SH-SY5Y (cell line): ENCODE measurements around the gene NR4A3.

Experiments used
- GATA2 ChIP-seq: IDR thresholded peaks from 2 replicates; pipeline ENCODE4 v1.6.1; 2011; ENCODE audit warnings: mild to moderate bottlenecking, low read depth, low read length
- GATA3 ChIP-seq: IDR thresholded peaks from 2 replicates; pipeline ENCODE4 v1.6.1; 2011; ENCODE audit warnings: low read depth, mild to moderate bottlenecking, low read length, moderate library complexity

Gene NR4A3

GRCh38 chr9:99807956-99808355, 13.7 kb upstream of the NR4A3 start:
- TF ChIP-seq GATA3 (no peak), GATA2 (no peak)

GRCh38 chr9:99808454-99808853, 13.2 kb upstream of the NR4A3 start:
- TF ChIP-seq GATA2 = no peak

- no peak for TF ChIP-seq GATA2
- no peak for TF ChIP-seq GATA3
Observed at GRCh38 chr9:99809586-99810319, 11.9 kb upstream of the NR4A3 start.

GRCh38 chr9:99811172-99811571, 10.5 kb upstream of the NR4A3 start:
- TF ChIP-seq GATA2 (no peak), GATA3 (no peak)

GRCh38 chr9:99811598-99812383, 9.9 kb upstream of the NR4A3 start:
- no peak for TF ChIP-seq GATA2
- no peak for TF ChIP-seq GATA3

GRCh38 chr9:99813739-99814138, 7.9 kb upstream of the NR4A3 start:
- no peak for TF ChIP-seq GATA2
- TF ChIP-seq GATA3 = no peak

GRCh38 chr9:99814359-99814758, 7.3 kb upstream of the NR4A3 start:
- TF ChIP-seq GATA3 (no peak), GATA2 (no peak)

GRCh38 chr9:99816392-99816791, 5.3 kb upstream of the NR4A3 start:
- TF ChIP-seq GATA3 = no peak
- no peak for TF ChIP-seq GATA2

- TF ChIP-seq GATA2 (no peak), GATA3 (no peak)
Observed at GRCh38 chr9:99818500-99818899, 3.2 kb upstream of the NR4A3 start.

- TF ChIP-seq GATA3 = no peak
- TF ChIP-seq GATA2 = peak; percentile 50; the same call in 1 of the 2 replicates
Observed at GRCh38 chr9:99819123-99819855, 2.4 kb upstream of the NR4A3 start.

GRCh38 chr9:99819856-99820684, 1.6 kb upstream of the NR4A3 start:
- TF ChIP-seq GATA2 = no peak
- no peak for TF ChIP-seq GATA3

GRCh38 chr9:99820685-99821395, 845 bp upstream of the NR4A3 start:
- no peak for TF ChIP-seq GATA3
- TF ChIP-seq GATA2 = no peak
